Measurements from ENCODE around the gene ZNF26.
"Not testable (repeated sequence)": the region's sequence is repeated elsewhere in the genome, so short reads cannot be mapped to it uniquely, and the experiment has no call there.

Gene ZNF26

DNA sequence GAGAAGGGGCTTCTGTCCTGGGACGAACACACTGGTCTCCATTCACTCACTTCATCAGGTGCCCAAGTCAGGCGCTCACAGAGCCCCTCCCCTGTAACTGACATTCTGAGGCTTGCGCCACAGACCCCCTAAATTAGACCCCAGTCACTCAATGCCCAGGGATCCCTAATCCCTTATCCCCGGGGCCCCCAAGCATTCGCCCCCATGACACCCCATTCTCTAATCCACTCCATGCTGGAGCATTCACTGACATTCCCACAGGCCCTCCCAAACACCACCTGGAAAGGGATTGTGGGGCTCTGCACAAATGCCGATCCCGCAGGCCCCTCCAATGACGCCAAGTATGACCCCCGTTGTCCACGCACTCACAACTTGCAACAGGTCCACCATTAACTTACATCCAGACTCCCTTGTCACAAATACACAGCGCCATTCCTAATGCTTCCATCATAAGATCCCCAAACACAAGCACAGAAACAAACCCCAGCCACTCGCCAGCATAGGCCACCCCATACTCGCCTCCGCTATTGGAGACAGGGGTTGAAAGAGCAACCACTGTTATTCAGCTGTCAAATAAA is 31.6 kb upstream of the ZNF26 start:
- Histone ChIP-seq H2AFZ (ENCODE audit: low read depth, low read length) (no peak overlapping the region), H3K27ac (ENCODE audit: low read length) (peak overlapping the region; percentile 72), H3K4me1 (ENCODE audit: insufficient read depth, low read length) (peaks cover 22% of the 10 kb centered on the region), H3K79me2 (ENCODE audit: insufficient read depth, low read length) (peaks cover 65% of the 10 kb centered on the region), H4K20me1 (ENCODE audit: insufficient read depth, low read length) (no peaks in the 10 kb centered on the region), H3K36me3 (ENCODE audit: insufficient read depth, low read length) (peaks cover 27% of the 10 kb centered on the region), H3K4me3 (ENCODE audit: low read depth in 1 of 2, low read length in 2 of 2) (peak overlapping the region in 1 of 2 experiments; percentile 64; a peak in 2 of 4 replicates), H3K9me3 (ENCODE audit: insufficient read depth, low read length, severe bottlenecking) (peaks cover 47% of the 10 kb centered on the region), H3K4me2 (ENCODE audit: insufficient read depth, low read length) (peak overlapping the region; percentile 64), H3K9ac (ENCODE audit: low read depth, low read length) (peak overlapping the region; percentile 65), H3K27me3 (ENCODE audit: insufficient read depth, low read length, poor library complexity) (no peaks in the 10 kb centered on the region)
- TF ChIP-seq, protein P1, sequence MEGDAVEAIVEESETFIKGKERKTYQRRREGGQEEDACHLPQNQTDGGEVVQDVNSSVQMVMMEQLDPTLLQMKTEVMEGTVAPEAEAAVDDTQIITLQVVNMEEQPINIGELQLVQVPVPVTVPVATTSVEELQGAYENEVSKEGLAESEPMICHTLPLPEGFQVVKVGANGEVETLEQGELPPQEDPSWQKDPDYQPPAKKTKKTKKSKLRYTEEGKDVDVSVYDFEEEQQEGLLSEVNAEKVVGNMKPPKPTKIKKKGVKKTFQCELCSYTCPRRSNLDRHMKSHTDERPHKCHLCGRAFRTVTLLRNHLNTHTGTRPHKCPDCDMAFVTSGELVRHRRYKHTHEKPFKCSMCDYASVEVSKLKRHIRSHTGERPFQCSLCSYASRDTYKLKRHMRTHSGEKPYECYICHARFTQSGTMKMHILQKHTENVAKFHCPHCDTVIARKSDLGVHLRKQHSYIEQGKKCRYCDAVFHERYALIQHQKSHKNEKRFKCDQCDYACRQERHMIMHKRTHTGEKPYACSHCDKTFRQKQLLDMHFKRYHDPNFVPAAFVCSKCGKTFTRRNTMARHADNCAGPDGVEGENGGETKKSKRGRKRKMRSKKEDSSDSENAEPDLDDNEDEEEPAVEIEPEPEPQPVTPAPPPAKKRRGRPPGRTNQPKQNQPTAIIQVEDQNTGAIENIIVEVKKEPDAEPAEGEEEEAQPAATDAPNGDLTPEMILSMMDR (IDR thresholded peaks at IDR 0.05; ENCODE audit: borderline replicate concordance, extremely low read depth, low read length, poor library complexity, severe bottlenecking): no peak
- no peak for TF ChIP-seq EZH2 (IDR thresholded peaks at IDR 0.05; ENCODE audit: borderline replicate concordance, low read depth, low read length, severe bottlenecking)
- DNase-seq (no peak), ATAC-seq (ENCODE audit: insufficient read depth, low read depth) (no peak)

DNA sequence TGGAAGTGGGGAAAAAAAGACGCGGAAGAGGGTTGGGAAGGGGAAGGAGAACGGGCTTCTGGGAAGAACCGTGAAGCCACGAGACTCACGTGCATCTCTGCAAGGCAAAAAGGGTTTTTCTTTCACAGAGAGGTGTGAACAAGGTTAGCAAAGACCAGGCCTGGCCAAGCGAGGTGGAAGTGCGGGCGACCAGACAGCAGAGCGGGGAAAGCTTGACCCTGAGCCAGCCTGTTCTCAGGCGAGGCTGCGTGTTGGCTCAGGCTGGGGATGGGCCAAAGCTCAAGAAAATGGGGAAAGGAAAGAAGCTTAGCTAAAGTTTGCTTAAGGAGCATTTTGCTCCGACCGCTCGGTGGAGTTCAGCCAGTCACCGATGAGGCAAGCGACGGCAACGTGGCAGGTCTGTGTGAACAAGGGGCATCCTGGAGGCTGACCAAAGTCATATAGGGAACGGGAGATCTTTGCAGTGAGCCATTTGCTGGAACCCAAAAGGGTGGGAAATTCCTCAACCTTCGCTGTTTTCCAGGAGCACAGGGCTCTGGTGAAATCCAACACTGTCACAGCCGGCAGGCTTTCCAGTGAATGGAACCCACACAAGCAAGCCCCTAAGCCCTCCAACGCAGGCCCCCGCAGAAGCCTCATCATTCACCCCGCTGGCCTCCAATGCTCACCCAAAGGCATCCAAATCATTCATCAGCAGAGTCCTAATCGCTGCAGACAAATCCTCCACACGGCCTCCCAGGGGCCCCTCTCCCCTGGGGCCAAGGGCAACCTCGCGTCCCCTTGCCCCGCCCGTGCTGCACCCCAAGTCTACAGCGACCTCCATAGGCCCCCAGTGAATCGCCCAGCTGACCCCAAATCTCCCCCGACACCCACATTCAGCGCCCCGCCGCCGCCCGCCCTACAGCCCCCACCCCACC is 30.8 kb upstream of the ZNF26 start:
- H3K9me3 ChIP-seq (ENCODE audit: insufficient read depth, low read length, severe bottlenecking): peaks cover 39% of the 10 kb centered on the region
- ATAC-seq (ENCODE audit: insufficient read depth, low read depth): peak; percentile 55
- H3K27me3 ChIP-seq (ENCODE audit: insufficient read depth, low read length, poor library complexity): no peaks in the 10 kb centered on the region
- H3K9ac ChIP-seq (ENCODE audit: low read depth, low read length): peak overlapping the region; percentile 65
- H3K4me1 ChIP-seq (ENCODE audit: insufficient read depth, low read length): peaks cover 22% of the 10 kb centered on the region
- DNase-seq: peak; percentile 18
- peak overlapping the region; percentile 64 to 78; a peak in 3 of 4 replicates for H3K4me3 ChIP-seq (ENCODE audit: low read depth in 1 of 2, low read length in 2 of 2)
- peaks cover 59% of the 10 kb centered on the region for H3K79me2 ChIP-seq (ENCODE audit: insufficient read depth, low read length)
- H4K20me1 ChIP-seq (ENCODE audit: insufficient read depth, low read length): no peaks in the 10 kb centered on the region
- TF ChIP-seq EZH2 (IDR thresholded peaks at IDR 0.05; ENCODE audit: borderline replicate concordance, low read depth, low read length, severe bottlenecking): no peak
- TF ChIP-seq, protein P1 (IDR thresholded peaks at IDR 0.05; ENCODE audit: borderline replicate concordance, extremely low read depth, low read length, poor library complexity, severe bottlenecking): peak; percentile 25
- peaks cover 19% of the 10 kb centered on the region for H3K36me3 ChIP-seq (ENCODE audit: insufficient read depth, low read length)
- H3K4me2 ChIP-seq (ENCODE audit: insufficient read depth, low read length): peak overlapping the region; percentile 64
- peak overlapping the region; percentile 72 for H3K27ac ChIP-seq (ENCODE audit: low read length)
- H2AFZ ChIP-seq (ENCODE audit: low read depth, low read length): peak overlapping the region; percentile 75

DNA sequence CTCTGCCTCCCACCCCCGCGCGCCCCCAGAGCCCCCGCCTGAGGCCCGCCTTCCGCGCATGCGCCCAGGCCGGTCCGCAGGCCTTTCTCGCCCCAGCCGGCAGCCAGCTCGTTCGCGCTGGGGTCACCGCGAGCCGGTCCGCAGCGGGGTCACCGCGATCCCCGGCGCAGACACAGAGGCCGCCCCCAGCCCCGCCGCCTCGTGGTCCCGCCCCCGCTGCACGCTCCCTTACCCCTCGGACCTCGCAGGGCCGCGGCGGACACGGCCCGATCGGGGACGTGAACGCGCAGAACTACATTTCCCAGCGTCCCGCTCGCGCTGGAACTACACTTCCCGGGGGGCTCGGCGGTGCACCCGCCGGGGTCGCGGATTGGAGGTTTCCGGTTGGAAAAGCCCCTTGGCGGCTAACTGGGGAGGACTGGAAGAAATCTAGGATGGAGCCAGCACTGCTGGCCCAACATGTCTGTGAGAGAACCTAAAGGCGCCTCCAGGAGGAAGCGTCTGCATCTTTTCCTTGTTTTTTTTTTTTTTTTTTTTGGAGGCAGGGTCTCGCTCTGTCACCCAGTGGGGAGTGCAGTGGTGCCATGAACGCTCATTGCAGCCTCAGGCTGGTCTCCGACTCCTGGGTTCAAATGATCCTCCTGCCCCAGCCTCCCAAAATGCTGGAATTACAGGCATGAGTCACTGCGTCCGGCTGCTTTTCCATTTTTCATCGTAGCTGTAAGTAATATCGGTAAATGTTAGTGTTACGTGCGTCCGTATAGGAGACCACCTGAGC is 30.0 kb upstream of the ZNF26 start, which contains the start of gene ZNF605:
ZNF605 (minus strand) TSS at position 296 of the 778 bp plus-strand sequence. CDS start 10,671 bp downstream, outside the sequence.
- peaks cover 50% of the 10 kb centered on the region for H3K79me2 ChIP-seq (ENCODE audit: insufficient read depth, low read length)
- H4K20me1 ChIP-seq (ENCODE audit: insufficient read depth, low read length): no peaks in the 10 kb centered on the region
- peaks cover 10% of the 10 kb centered on the region for H3K36me3 ChIP-seq (ENCODE audit: insufficient read depth, low read length)
- H3K4me3 ChIP-seq (ENCODE audit: low read depth in 1 of 2, low read length in 2 of 2): peak within 1 kb of the TSS; percentile 64 to 78; a peak in 3 of 4 replicates
- DNase-seq (peak; percentile 90), ATAC-seq (ENCODE audit: insufficient read depth, low read depth) (peak; percentile 90)
- H3K4me2 ChIP-seq (ENCODE audit: insufficient read depth, low read length): peak within 1 kb of the TSS; percentile 73
- TF ChIP-seq, protein P1 (IDR thresholded peaks at IDR 0.05; ENCODE audit: borderline replicate concordance, extremely low read depth, low read length, poor library complexity, severe bottlenecking): no peak
- no peak for TF ChIP-seq EZH2 (IDR thresholded peaks at IDR 0.05; ENCODE audit: borderline replicate concordance, low read depth, low read length, severe bottlenecking)
- H3K27ac ChIP-seq (ENCODE audit: low read length): peak within 1 kb of the TSS; percentile 82
- H3K9ac ChIP-seq (ENCODE audit: low read depth, low read length): peak within 1 kb of the TSS; percentile 65
- no peaks in the 10 kb centered on the region for H3K27me3 ChIP-seq (ENCODE audit: insufficient read depth, low read length, poor library complexity)
- H2AFZ ChIP-seq (ENCODE audit: low read depth, low read length): peak within 1 kb of the TSS; percentile 75
- peaks cover 22% of the 10 kb centered on the region for H3K4me1 ChIP-seq (ENCODE audit: insufficient read depth, low read length)
- H3K9me3 ChIP-seq (ENCODE audit: insufficient read depth, low read length, severe bottlenecking): peaks cover 30% of the 10 kb centered on the region

DNA sequence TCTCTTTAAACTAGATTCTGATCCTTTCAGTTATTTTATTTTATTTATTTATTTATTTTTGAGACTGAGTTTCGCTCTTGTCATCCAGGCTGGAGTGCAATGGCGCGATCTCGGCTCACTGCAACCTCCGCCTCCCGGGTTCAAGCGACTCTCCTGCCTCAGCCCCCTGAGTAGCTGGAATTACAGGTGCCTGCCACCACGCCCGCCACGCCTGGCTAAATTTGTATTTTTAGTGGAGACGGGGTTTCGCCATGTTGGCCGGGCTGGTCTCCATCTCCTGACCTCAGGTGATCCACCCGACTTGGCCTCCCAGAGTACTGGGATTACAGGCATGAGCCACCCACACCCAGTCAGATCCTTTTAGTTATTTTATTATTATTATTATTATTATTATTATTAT is 24.4 kb upstream of the ZNF26 start:
- not testable (repeated sequence) for DNase-seq; H4K20me1 ChIP-seq (ENCODE audit: insufficient read depth, low read length); H3K4me2 ChIP-seq (ENCODE audit: insufficient read depth, low read length); H3K27me3 ChIP-seq (ENCODE audit: insufficient read depth, low read length, poor library complexity); H3K4me1 ChIP-seq (ENCODE audit: insufficient read depth, low read length); ATAC-seq (ENCODE audit: insufficient read depth, low read depth); H3K79me2 ChIP-seq (ENCODE audit: insufficient read depth, low read length); H3K4me3 ChIP-seq (ENCODE audit: low read depth in 1 of 2, low read length in 2 of 2); H3K27ac ChIP-seq (ENCODE audit: low read length); H2AFZ ChIP-seq (ENCODE audit: low read depth, low read length); H3K9ac ChIP-seq (ENCODE audit: low read depth, low read length)
- H3K9me3 ChIP-seq (ENCODE audit: insufficient read depth, low read length, severe bottlenecking): peaks cover 17% of the 10 kb centered on the region
- H3K36me3 ChIP-seq (ENCODE audit: insufficient read depth, low read length): peaks cover 11% of the 10 kb centered on the region
